Mesendoderm (in vitro differentiated cells): ENCODE measurements around the gene KLHL3.
A peak's percentile ranks its signal among the peaks of the same experiment; 100 is the strongest.

Experiments
- DNase-seq: peaks from one replicate; pipeline ENCODE4 v3.0.0; 2013
- H2AK5ac ChIP-seq: 2 replicates; pipeline ENCODE4 v1.6.1; 2013; ENCODE audit warnings: low read length, inconsistent platforms
- H2BK120ac ChIP-seq: 2 replicates; pipeline ENCODE4 v1.6.1; 2013; ENCODE audit warnings: low read depth, mild to moderate bottlenecking, low read length, moderate library complexity, mixed read lengths
- H2BK15ac ChIP-seq: replicated peaks from 2 replicates; pipeline ENCODE4 v1.6.1; 2013; ENCODE audit warnings: low read depth, mild to moderate bottlenecking, moderate library complexity
- H2BK5ac ChIP-seq: 2 replicates; pipeline ENCODE4 v1.6.1; 2013; ENCODE audit warnings: low read length, inconsistent platforms
- H3K18ac ChIP-seq: 2 replicates; pipeline ENCODE4 v1.6.1; 2013; ENCODE audit warnings: mild to moderate bottlenecking, low read length, mixed read lengths
- H3K23ac ChIP-seq: one replicate; pipeline ENCODE4 v1.6.1; 2013; ENCODE audit warnings: low read length
- H3K27ac ChIP-seq: 2 replicates; pipeline ENCODE4 v1.5.1; 2013; ENCODE audit warnings: low read depth, mild to moderate bottlenecking, inconsistent platforms, low read length, moderate library complexity
- H3K27me3 ChIP-seq: 2 replicates; pipeline ENCODE4 v1.6.1; 2013; ENCODE audit warnings: low read length, control low read depth, mild to moderate bottlenecking, inconsistent platforms; ENCODE audit not compliant: insufficient read depth, poor library complexity
- H3K36me3 ChIP-seq: 2 replicates; pipeline ENCODE4 v1.6.1; 2013; ENCODE audit warnings: low read length, inconsistent platforms; ENCODE audit not compliant: control insufficient read depth, insufficient read depth
- H3K4ac ChIP-seq: one replicate; pipeline ENCODE4 v1.6.1; 2013; ENCODE audit warnings: low read depth, mild to moderate bottlenecking, low read length, moderate library complexity
- H3K4me1 ChIP-seq: 2 replicates; pipeline ENCODE4 v1.6.1; 2013; ENCODE audit warnings: low read depth, low read length, inconsistent platforms; ENCODE audit not compliant: control insufficient read depth
- H3K4me2 ChIP-seq: 2 replicates; pipeline ENCODE4 v1.6.1; 2013; ENCODE audit warnings: low read length
- H3K4me3 ChIP-seq: 2 replicates; pipeline ENCODE4 v1.5.1; 2013; ENCODE audit warnings: mild to moderate bottlenecking, low read length
- H3K56ac ChIP-seq: one replicate; pipeline ENCODE4 v1.6.1; 2013; ENCODE audit warnings: low read length
- H3K79me1 ChIP-seq: 2 replicates; pipeline ENCODE4 v1.6.1; 2013; ENCODE audit warnings: low read length, inconsistent platforms
- H3K79me2 ChIP-seq: 2 replicates; pipeline ENCODE4 v1.6.1; 2013; ENCODE audit warnings: mild to moderate bottlenecking, low read length; ENCODE audit not compliant: control insufficient read depth, insufficient read depth
- H3K9ac ChIP-seq: 2 replicates; pipeline ENCODE4 v1.6.1; 2013; ENCODE audit warnings: low read length, inconsistent platforms
- H4K5ac ChIP-seq: one replicate; pipeline ENCODE4 v1.6.1; 2013; ENCODE audit warnings: low read length
- H4K8ac ChIP-seq: one replicate; pipeline ENCODE4 v1.6.1; 2013; ENCODE audit warnings: low read depth, mild to moderate bottlenecking, control low read depth, low read length, moderate library complexity
- WGBS: extraction: QIAGEN DNeasy Blood & Tissue Kit; methylation state at CpG from one replicate; pipeline ENCODE4 v1.1.7; 2013; ENCODE audit warnings: low lambda C conversion rate, missing lambda C conversion rate; ENCODE audit not compliant: insufficient coverage; ENCODE audit errors: extremely low coverage; 5-methylcytosine and 5-hydroxymethylcytosine counted together

The KLHL3 gene

DNA sequence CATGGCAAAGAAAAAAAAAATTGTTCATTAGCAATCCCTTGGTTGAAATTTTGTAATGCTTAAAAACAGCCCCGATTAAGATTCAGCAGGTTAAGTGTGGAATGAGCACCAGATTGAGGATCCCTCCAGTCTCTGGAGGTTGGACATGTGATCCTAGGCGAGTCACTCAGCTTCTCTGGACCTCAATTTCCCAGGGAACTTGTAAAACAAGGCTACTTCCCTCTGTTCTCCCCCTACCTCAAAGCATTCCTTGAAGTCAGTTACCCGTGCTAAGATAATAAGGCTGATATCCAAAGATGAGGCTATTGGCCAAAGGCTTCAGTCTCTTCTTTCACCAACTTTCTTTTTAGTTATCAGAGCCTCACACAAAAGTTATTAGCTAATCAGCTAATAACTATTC lies 2.9 kb downstream of the KLHL3 start:
- no peaks in the 10 kb centered on the region for H3K36me3 ChIP-seq
- H3K4ac ChIP-seq = no peak overlapping the region
- no peak for DNase-seq
- no peaks in the 10 kb centered on the region for H3K79me2 ChIP-seq
- no peak overlapping the region for H2BK5ac ChIP-seq
- H3K79me1 ChIP-seq = no peaks in the 10 kb centered on the region
- H4K5ac ChIP-seq = no peak overlapping the region
- H3K27me3 ChIP-seq = no peaks in the 10 kb centered on the region
- H4K8ac ChIP-seq = no peak overlapping the region
- no peak overlapping the region for H3K4me3 ChIP-seq
- WGBS = no CpG with 5 or more reads among the region's 3 CpGs
- H3K23ac ChIP-seq = no peak overlapping the region
- H3K56ac ChIP-seq = no peak overlapping the region
- H2AK5ac ChIP-seq = no peak overlapping the region
- no peak overlapping the region for H2BK15ac ChIP-seq
- H3K4me1 ChIP-seq = peaks cover 8% of the 10 kb centered on the region
- H3K27ac ChIP-seq = no peak overlapping the region
- H2BK120ac ChIP-seq = no peak overlapping the region
- no peak overlapping the region for H3K18ac ChIP-seq
- H3K4me2 ChIP-seq = no peak overlapping the region
- no peak overlapping the region for H3K9ac ChIP-seq

DNA sequence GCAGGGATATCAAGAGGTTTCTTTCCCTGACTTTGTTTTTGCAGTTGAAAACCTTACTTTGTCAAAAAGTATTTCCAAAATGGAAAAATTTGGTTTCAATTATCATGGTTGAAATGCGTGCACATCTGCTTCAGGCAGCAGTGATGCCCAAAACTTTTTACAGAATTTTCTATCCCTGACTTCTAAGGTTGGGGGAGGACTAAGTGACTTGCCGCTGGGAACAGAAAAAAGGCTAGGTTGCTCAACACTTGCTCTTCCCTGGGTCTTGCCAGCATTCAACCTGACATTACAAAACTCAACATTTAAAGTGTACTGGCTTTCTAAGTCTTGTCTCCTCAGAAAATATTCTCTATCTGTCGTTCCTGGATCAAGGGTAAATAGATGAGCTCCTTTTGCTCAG lies 4.7 kb downstream of the KLHL3 start:
- H2BK5ac ChIP-seq = no peak overlapping the region
- no peak overlapping the region for H2BK15ac ChIP-seq
- H3K27ac ChIP-seq = no peak overlapping the region
- no peak overlapping the region for H3K56ac ChIP-seq
- no peak overlapping the region for H2BK120ac ChIP-seq
- H3K9ac ChIP-seq = no peak overlapping the region
- H3K18ac ChIP-seq = no peak overlapping the region
- no peaks in the 10 kb centered on the region for H3K79me2 ChIP-seq
- H2AK5ac ChIP-seq = no peak overlapping the region
- WGBS = no CpG with 5 or more reads among the region's 3 CpGs
- H3K4me2 ChIP-seq = no peak overlapping the region
- H3K79me1 ChIP-seq = no peaks in the 10 kb centered on the region
- no peak overlapping the region for H3K23ac ChIP-seq
- no peak overlapping the region for H3K4ac ChIP-seq
- no peaks in the 10 kb centered on the region for H3K36me3 ChIP-seq
- H3K27me3 ChIP-seq = no peaks in the 10 kb centered on the region
- no peak overlapping the region for H3K4me3 ChIP-seq
- DNase-seq = no peak
- H4K8ac ChIP-seq = no peak overlapping the region
- peaks cover 6% of the 10 kb centered on the region for H3K4me1 ChIP-seq
- H4K5ac ChIP-seq = no peak overlapping the region

DNA sequence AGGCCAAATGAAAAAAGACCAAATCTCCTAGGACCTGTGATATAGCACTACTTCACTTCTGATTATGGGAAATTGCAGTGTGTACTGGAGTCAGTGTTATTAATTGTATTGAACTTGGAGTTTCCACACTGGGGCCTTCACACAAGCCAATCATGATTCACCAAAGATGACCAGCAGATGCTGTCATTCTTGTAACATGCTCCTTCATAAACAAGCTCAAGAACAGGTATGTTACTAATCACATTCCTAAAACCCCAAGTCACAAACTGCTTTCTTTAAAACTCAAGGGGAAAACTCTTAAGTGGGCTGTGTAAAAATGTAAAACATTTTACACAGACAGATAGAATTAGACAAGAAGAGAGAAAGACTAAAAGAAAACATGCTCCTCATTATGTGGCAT lies 5.6 kb downstream of the KLHL3 start:
- no peak for DNase-seq

DNA sequence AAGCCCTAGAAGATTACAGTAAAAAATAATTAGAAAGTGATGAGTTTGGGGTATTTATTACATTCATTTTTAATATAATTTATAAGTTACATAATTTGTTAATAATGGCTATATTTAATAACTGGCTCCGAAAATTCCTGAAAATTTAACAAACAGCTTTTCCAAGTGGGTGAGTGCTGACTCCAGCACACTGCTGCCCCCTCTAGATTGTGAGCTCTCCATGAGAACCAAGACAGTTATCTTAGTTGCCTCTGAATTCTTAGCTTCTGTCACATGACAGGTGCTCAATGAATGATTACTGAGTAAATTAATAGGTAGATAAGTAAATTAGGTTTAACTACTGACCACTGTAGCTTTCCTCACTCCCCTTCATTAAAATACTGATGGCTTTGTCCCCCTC lies 7.8 kb downstream of the KLHL3 start:
- H3K4me1 ChIP-seq = peaks cover 4% of the 10 kb centered on the region
- no peaks in the 10 kb centered on the region for H3K36me3 ChIP-seq
- no peak overlapping the region for H2BK120ac ChIP-seq
- WGBS = no CpG with 5 or more reads among the region's 1 CpG
- no peak overlapping the region for H3K4ac ChIP-seq
- H2BK5ac ChIP-seq = no peak overlapping the region
- H3K4me2 ChIP-seq = no peak overlapping the region
- H3K27me3 ChIP-seq = no peaks in the 10 kb centered on the region
- H3K79me1 ChIP-seq = no peaks in the 10 kb centered on the region
- no peak overlapping the region for H3K18ac ChIP-seq
- no peak overlapping the region for H3K9ac ChIP-seq
- H2AK5ac ChIP-seq = no peak overlapping the region
- H3K27ac ChIP-seq = no peak overlapping the region
- H4K8ac ChIP-seq = peak overlapping the region; percentile 28
- no peak overlapping the region for H3K4me3 ChIP-seq
- no peak overlapping the region for H3K23ac ChIP-seq
- no peak overlapping the region for H3K56ac ChIP-seq
- no peak overlapping the region for H2BK15ac ChIP-seq
- no peak for DNase-seq
- H3K79me2 ChIP-seq = no peaks in the 10 kb centered on the region
- no peak overlapping the region for H4K5ac ChIP-seq

More for the DNA sequence above, 5.6 kb downstream of the KLHL3 start:
- Histone ChIP-seq H3K36me3 (no peaks in the 10 kb centered on the region), H3K4ac (no peak overlapping the region), H3K9ac (no peak overlapping the region), H4K5ac (no peak overlapping the region), H3K27me3 (no peaks in the 10 kb centered on the region), H2BK5ac (no peak overlapping the region), H3K18ac (no peak overlapping the region), H3K4me2 (no peak overlapping the region), H3K79me2 (no peaks in the 10 kb centered on the region), H3K27ac (no peak overlapping the region), H2BK15ac (no peak overlapping the region), H3K56ac (no peak overlapping the region), H3K4me1 (peaks cover 6% of the 10 kb centered on the region), H2AK5ac (no peak overlapping the region), H4K8ac (no peak overlapping the region), H3K79me1 (no peaks in the 10 kb centered on the region), H3K23ac (no peak overlapping the region), H3K4me3 (no peak overlapping the region), H2BK120ac (no peak overlapping the region)

DNA sequence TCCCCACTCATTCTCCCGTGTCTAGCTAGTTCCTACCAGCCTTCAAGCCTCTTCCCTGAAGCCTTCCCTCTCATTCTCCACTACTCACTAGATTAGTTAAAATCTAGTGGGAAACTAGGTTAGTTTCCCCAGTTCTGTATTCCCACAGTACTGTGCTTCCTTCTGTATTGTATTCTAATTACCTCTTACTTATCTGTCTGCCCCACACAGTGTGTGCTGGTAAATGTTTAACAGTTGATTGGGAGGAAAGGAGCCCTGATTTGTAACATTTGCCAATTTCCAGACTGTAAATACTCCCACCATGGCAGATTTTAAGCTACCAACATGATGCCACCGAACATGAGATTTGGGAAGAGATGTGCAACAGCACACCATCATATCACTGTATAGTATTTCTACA lies 8.3 kb downstream of the KLHL3 start:
- Histone ChIP-seq H3K27me3 (no peaks in the 10 kb centered on the region), H3K18ac (no peak overlapping the region), H3K56ac (no peak overlapping the region), H3K4me2 (no peak overlapping the region), H3K79me1 (no peaks in the 10 kb centered on the region), H3K23ac (no peak overlapping the region), H3K9ac (no peak overlapping the region), H3K79me2 (no peaks in the 10 kb centered on the region), H2BK15ac (no peak overlapping the region), H2BK120ac (no peak overlapping the region), H3K4me3 (no peak overlapping the region), H2BK5ac (no peak overlapping the region), H3K4ac (no peak overlapping the region), H4K5ac (no peak overlapping the region), H3K27ac (peak overlapping the region; percentile 29), H4K8ac (no peak overlapping the region), H3K4me1 (peaks cover 3% of the 10 kb centered on the region), H3K36me3 (no peaks in the 10 kb centered on the region), H2AK5ac (no peak overlapping the region)
- peak; percentile 75 for DNase-seq
- no CpG with 5 or more reads among the region's 2 CpGs for WGBS

DNA sequence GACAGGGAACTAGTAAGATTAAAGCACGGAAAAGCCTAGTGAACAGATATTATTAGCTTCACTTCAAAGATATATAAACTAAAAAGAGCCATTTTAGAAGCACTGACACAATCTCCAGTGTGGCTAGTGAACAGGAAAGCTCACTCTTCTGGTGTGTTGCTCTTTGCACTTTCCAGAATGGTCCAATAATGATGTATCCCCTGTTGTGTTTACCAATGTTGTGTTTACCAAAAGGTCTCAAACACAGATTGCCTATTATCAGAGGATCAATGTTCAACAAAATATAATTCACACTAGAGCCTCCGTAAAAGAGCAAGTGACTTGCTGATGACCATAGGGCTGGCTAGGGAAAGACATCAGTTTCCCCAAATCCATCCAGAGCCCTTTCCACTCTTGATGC lies 11.6 kb downstream of the KLHL3 start:
- Histone ChIP-seq H2BK120ac (no peak overlapping the region), H4K5ac (no peak overlapping the region), H3K79me2 (no peaks in the 10 kb centered on the region), H3K23ac (no peak overlapping the region), H3K56ac (no peak overlapping the region), H3K4ac (no peak overlapping the region), H3K36me3 (no peaks in the 10 kb centered on the region), H2BK5ac (no peak overlapping the region), H3K27me3 (no peaks in the 10 kb centered on the region), H3K4me2 (no peak overlapping the region), H4K8ac (no peak overlapping the region), H2BK15ac (no peak overlapping the region), H3K79me1 (no peaks in the 10 kb centered on the region), H3K18ac (no peak overlapping the region), H3K4me3 (no peak overlapping the region), H3K4me1 (peaks cover 3% of the 10 kb centered on the region), H2AK5ac (no peak overlapping the region), H3K27ac (no peak overlapping the region), H3K9ac (no peak overlapping the region)
- DNase-seq = no peak
- no CpG with 5 or more reads among the region's 2 CpGs for WGBS
